Activated CD4-positive, alpha-beta T cell treated with anti-CD3 and anti-CD28 coated beads, Interleukin-2, amount 50 U/mL, for 16 hours (primary cell): ENCODE measurements around the gene NCOA1.
A peak's percentile ranks its signal among the peaks of the same experiment; 100 is the strongest.
"Not testable (repeated sequence)": the region's sequence is repeated elsewhere in the genome, so short reads cannot be mapped to it uniquely, and the experiment has no call there.

Experiments used
- DNase-seq: peaks from one replicate; pipeline ENCODE4 v3.0.0-alpha.2; 2020

NCOA1 gene

DNA sequence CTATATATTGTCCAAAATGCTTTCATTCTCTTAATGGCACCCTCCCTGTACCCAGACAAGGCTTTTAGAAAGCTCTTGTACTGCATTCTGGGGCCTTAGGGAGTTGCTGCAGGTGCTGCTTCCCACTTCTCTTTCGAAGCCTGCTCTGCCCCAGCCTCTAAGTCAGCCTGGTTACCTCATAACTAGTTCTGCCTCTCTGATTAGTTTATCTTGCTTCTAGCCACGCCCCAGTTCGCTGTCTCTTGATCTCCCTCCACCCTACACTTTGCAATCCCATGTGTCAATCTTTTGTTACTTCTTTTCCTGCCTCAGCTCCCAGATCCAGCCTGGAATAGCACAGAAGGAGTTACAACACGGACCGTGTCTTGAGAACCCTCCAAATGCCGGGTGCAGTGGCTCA lies 13.8 kb upstream of the NCOA1 start:
- DNase-seq = no peak

DNA sequence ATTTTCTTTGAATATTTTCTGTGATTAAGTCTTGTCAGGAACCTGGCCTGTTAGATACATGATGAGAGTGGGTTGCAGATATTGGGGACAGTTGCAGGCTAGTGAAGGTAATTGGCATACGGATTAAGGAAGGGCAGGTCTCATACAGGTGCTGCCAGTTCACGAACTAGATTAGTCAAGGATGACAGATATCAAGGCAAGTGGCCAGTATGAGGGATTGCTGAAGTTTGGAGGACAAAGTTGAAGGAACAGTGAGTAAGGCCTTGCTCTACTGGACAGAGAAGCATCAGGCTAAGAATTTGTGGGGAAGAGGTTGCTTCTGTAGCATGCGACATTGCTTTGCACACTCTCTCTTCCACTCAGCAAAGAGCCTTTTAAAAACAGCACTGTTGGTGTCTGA lies 12.8 kb upstream of the NCOA1 start:
- no peak for DNase-seq

GRCh38 chr2:24480245-24480644 lies 10.8 kb upstream of the NCOA1 start:
- no peak for DNase-seq

DNA sequence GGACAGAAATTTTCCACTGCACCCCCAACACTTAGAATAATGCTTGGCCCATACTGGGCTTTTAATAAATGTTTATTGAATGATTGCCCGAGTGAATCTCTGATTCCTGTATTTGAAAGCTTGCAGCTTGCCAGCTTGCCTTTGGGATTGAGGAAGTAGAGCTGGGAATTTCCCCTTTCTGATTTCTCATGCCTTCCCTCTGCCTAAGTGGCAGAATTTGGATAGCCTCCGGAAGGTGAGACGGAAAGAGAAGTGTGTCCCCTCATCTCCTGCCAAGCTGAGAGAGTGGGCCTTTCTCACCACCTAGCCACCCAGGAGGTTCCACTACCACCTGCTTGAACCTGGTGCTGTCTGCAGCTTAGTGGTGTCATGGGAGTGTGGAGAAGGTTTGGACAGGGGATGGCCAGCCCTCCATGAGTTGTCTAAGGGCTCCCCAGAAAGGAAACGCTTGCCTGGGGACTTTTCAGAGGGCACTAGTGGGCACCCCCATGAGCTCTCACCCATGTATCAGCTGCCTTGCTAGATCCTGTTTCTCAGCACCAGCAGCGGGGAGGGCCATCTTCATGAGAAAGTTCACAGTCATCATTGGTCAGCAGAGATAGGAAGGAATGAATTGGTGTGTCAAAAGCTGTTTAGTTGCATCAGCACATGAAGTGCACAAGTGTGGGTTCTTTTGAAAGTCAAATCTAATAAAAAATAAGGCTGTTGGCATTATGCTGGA lies 8.6 kb upstream of the NCOA1 start:
- no peak for DNase-seq

DNA sequence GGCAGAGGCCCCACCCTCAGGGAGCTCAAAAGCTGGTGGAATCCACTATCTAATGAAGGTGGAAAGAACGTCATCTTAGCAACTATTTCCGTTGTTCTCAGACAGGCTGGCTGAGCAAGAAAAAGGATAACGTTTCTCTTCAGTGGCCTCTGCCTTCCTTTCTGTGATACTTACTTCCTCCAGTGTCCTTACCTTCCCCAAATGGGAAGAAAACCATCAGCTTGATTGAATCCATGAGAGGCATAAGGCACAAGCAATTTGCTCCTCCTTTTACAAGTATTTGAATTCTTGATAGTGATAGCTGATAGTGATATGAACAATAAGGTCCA lies 8.1 kb upstream of the NCOA1 start:
- no peak for DNase-seq

- not testable (repeated sequence) for DNase-seq
Observed at GRCh38 chr2:24484677-24485076, 6.4 kb upstream of the NCOA1 start.

- DNase-seq = no peak
Observed at GRCh38 chr2:24485197-24485596, 5.9 kb upstream of the NCOA1 start.

- no peak for DNase-seq
Observed at GRCh38 chr2:24486636-24487205, 4.3 kb upstream of the NCOA1 start.

GRCh38 chr2:24489465-24490180 lies 1.4 kb upstream of the NCOA1 start:
- DNase-seq = no peak

- DNase-seq = no peak
Observed at GRCh38 chr2:24490181-24490689, 819 bp upstream of the NCOA1 start.

GRCh38 chr2:24491542-24492420 lies 727 bp downstream of the NCOA1 start:
- DNase-seq = peak; percentile 46

DNA sequence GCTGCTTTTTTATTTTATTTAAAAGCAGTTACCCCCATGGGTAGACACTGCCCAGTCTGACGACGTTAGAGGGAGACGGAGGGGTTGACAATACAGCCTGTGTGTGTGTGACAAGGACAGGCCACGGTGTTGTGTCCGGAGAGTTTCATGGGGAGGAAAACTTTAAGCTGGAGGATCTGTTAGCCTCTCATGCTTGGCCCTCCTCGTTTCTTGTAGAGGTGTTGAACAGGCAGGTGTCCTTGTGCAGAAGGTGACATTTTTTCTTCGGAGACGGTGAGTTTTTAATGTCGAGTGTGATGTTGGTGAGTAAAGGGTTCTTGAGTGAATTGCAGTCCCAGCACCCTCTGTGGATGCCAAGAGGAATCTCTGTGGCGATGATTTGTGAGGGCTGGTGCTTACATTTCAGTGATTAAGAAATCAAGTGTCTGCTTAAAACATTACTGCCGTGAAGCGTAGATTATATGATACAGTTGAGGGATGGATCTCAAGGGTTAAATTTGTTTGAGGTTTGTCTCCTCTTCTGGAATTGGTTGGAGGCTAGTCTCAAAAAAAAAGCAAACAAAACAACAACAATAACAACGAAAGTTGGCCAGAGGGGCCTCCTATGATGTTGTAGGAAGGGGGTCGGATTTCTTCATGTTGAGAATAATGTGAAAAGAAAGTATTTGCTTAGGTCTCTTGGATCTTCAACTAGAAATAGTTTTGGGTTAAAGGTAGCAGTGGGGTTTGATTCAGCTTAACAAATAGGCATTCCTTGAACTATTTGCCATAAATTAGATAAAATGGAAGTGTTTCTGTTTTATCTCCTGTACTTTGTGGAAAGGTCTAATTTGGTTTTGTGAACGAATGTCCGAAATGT lies 1.6 kb downstream of the NCOA1 start:
- DNase-seq = no peak

- no peak for DNase-seq
Observed at GRCh38 chr2:24493713-24494112, 2.7 kb downstream of the NCOA1 start.

- DNase-seq = no peak
Observed at GRCh38 chr2:24494410-24494809, 3.4 kb downstream of the NCOA1 start.

GRCh38 chr2:24495451-24495850 lies 4.4 kb downstream of the NCOA1 start:
- no peak for DNase-seq

DNA sequence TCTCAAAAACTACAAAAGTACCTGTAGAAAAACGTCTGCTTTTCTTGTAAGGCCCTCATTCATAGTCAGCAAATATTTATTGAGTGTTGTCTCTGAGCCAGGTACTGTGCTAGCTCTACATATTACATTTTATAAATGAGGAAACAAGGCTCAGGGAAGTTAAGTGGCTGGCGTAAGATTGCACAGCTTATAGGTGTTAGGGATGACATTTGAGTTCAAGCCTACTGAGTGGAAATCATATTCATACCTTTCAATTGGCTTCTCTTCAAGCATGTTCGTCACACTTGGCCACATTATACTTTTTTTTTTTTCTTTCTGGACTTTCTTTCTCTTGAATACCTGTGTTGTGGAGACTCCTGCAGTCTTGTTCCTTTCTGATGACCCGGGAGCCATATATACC lies 5.9 kb downstream of the NCOA1 start:
- no peak for DNase-seq

DNA sequence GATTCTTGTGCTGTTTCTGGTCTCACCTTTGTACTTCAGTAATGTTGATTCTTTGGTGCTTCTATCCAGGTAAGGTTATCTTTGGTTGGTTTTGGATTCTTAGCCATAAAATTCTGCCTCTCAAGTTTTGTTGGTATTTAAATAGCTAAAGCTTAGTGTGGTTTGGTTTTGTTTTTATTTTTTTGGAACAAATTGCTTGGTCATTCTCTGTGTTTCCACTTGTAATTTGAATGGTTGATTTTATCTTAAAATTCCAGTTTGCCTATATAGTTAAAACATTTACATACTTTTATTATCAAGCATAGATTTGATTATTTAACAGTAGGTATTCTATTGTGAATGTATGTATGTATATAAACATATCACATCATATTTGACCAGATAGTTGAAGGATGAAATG lies 6.6 kb downstream of the NCOA1 start:
- no peak for DNase-seq

- no peak for DNase-seq
Observed at GRCh38 chr2:24498121-24498520, 7.1 kb downstream of the NCOA1 start.

GRCh38 chr2:24501813-24502212 lies 10.8 kb downstream of the NCOA1 start:
- DNase-seq = no peak

- no peak for DNase-seq
Observed at GRCh38 chr2:24505534-24506275, 14.7 kb downstream of the NCOA1 start.

GRCh38 chr2:24507549-24507948 lies 16.5 kb downstream of the NCOA1 start:
- no peak for DNase-seq

DNA sequence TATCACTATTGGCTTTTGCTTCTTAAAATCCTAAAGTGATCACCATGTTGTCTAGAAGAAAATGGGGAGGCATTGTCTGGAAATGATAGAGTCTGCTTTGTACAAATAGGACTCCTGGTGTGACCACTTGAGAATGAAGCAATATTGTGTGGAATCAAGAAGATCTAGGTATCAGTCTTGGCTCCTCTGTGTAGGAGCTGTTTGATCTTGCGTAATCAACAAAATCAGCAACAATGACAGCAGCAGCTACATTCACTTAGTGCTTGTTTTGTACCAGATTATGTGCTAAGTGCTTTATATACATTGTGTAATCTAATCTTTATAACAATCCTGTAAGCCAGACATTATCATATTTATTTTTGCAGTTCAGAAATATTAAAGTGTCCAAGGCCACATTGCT lies 17.8 kb downstream of the NCOA1 start:
- peak; percentile 18 for DNase-seq
